HepG2 (cell line): ENCODE measurements around the gene CALD1. TPM values are rescaled to one million over a fixed set of nuclear protein-coding genes. Genes with fewer than 3 reads are reported as not detected.

Source experiments
- ATAC-seq: fragments of 200-7000 bp; cut with Tn5 transposase; 3 replicates; pipeline ENCODE4 v1.9.1; 2020; ENCODE audit warnings: mild to moderate bottlenecking, moderate library complexity
- BruUV-seq: library from RNA; stranded (reverse); fragments of 400-500 nt; replicated peaks from 2 replicates; lab custom pipeline; 2021; lab: Mats Ljungman, UMichigan
- CTCF ChIA-PET: fragments of 300-600 bp; formaldehyde crosslinking; extraction: SDS; loops from one replicate; lab custom pipeline; 2021; ENCODE audit warnings: low total read pairs, inconsistent platforms, low intra/inter-chr PET ratio; lab: Yijun Ruan, JAX
- POLR2A ChIA-PET: fragments of 350-600 bp; sonication (Branson Sonifier 250); formaldehyde crosslinking; loops from one replicate; lab custom pipeline; 2020; ENCODE audit warnings: antibody characterized with exemption, inconsistent platforms; lab: Yijun Ruan, JAX
- DNase-seq: peaks from one replicate; pipeline ENCODE4 v3.0.0-alpha.2; 2015; ENCODE audit warnings: low spot score
- FAIRE-seq: peaks from 3 replicates; lab custom pipeline; 2011; peaks lifted over from hg19 to GRCh38; lab: Jason Lieb, UNC
- H2AFZ ChIP-seq: one replicate; pipeline ENCODE4 v1.6.1; 2011; ENCODE audit warnings: low read length, inconsistent platforms
- H3K27ac ChIP-seq: fragments of 300-600 bp; 3 replicates; pipeline ENCODE4 v1.8.0; 2011; ENCODE audit warnings: mixed run types, mild to moderate bottlenecking, mixed read lengths, low read length, inconsistent platforms; ENCODE audit not compliant: insufficient read depth; ENCODE audit errors: extremely low read length
- H3K27me3 ChIP-seq, 2 experiments: fragments of 200-600 bp in 1 of 2; 2 replicates in 1 of 2; 3 replicates in 1 of 2; pipeline versions ENCODE4 v1.6.0 to v1.8.0; 2011; ENCODE audit warnings: low read length in 2 of 2, mild to moderate bottlenecking in 2 of 2, moderate library complexity in 2 of 2, inconsistent platforms in 1 of 2; ENCODE audit not compliant: insufficient read depth in 2 of 2, control insufficient read depth in 1 of 2
- H3K36me3 ChIP-seq, 2 experiments: fragments of 200-600 bp in 1 of 2; replicated peaks in 1 of 2; 2 replicates in 1 of 2; 3 replicates in 1 of 2; pipeline versions ENCODE4 v1.5.1 to v1.8.0; 2011; ENCODE audit warnings: low read length in 2 of 2, inconsistent platforms in 1 of 2; ENCODE audit not compliant: insufficient read depth in 2 of 2, control insufficient read depth in 1 of 2
- H3K4me1 ChIP-seq: 2 replicates; pipeline ENCODE4 v1.5.1; 2012; ENCODE audit warnings: low read length, inconsistent platforms; ENCODE audit not compliant: insufficient read depth
- H3K4me2 ChIP-seq: 2 replicates; pipeline ENCODE4 v1.6.0; 2011; ENCODE audit warnings: low read depth, low read length, inconsistent platforms
- H3K4me3 ChIP-seq, 3 experiments: fragments of 200-600 bp in 1 of 3; sonication (generic), shearing (Covaris generic) in 1 of 3; replicated peaks in 1 of 3; 2 replicates each; pipeline ENCODE4 v1.5.1; 2011 to 2016; ENCODE audit warnings: low read length in 3 of 3, inconsistent platforms in 2 of 3, low read depth in 2 of 3, mild to moderate bottlenecking in 2 of 3, control low read depth in 1 of 3, mixed read lengths in 1 of 3; ENCODE audit not compliant: insufficient read depth in 1 of 3
- H3K79me2 ChIP-seq: one replicate; pipeline ENCODE4 v1.6.1; 2011; ENCODE audit warnings: low read length, inconsistent platforms; ENCODE audit not compliant: insufficient read depth
- H3K9ac ChIP-seq: 2 replicates; pipeline ENCODE4 v1.6.0; 2011; ENCODE audit warnings: mild to moderate bottlenecking, low read depth, low read length, inconsistent platforms; ENCODE audit not compliant: insufficient read depth
- H3K9me3 ChIP-seq: 2 replicates; pipeline ENCODE4 v1.5.1; 2012; ENCODE audit warnings: mild to moderate bottlenecking, low read length
- H4K20me1 ChIP-seq: 2 replicates; pipeline ENCODE4 v1.6.0; 2011; ENCODE audit warnings: inconsistent platforms, mild to moderate bottlenecking, low read length, moderate library complexity; ENCODE audit not compliant: insufficient read depth
- DBP ChIP-seq: sonication (generic); formaldehyde crosslinking; IDR thresholded peaks from 2 replicates; pipeline ENCODE4 v1.4.0; 2020; ENCODE audit warnings: missing genetic modification reagents; ENCODE audit errors: not compliant biosample characterization
- NCOA1 ChIP-seq: sonication (generic); formaldehyde crosslinking; IDR thresholded peaks from 2 replicates; pipeline ENCODE4 v1.9.0; 2021; ENCODE audit warnings: missing genetic modification reagents
- NFIC ChIP-seq: IDR thresholded peaks from 2 replicates; pipeline ENCODE4 v1.6.1; 2012; ENCODE audit warnings: mild to moderate bottlenecking, low read length, inconsistent platforms
- RXRB ChIP-seq: IDR thresholded peaks from 2 replicates; pipeline ENCODE4 v1.6.1; 2016; ENCODE audit warnings: borderline replicate concordance, missing genetic modification reagents, missing compliant biosample characterization
- ZNF124 ChIP-seq: sonication (generic); formaldehyde crosslinking; IDR thresholded peaks from 2 replicates; pipeline ENCODE4 v1.4.0; 2020; ENCODE audit warnings: missing genetic modification reagents
- ZNF232 ChIP-seq: sonication (generic); formaldehyde crosslinking; IDR thresholded peaks from 2 replicates; pipeline ENCODE4 v1.4.0; 2020; ENCODE audit warnings: missing genetic modification reagents, borderline replicate concordance
- ZNF850 ChIP-seq: sonication (generic); formaldehyde crosslinking; conservative IDR thresholded peaks from 2 replicates; pipeline ENCODE4 v1.9.0; 2021; ENCODE audit warnings: mild to moderate bottlenecking, missing genetic modification reagents
- WGBS: methylation state at CpG from one replicate; pipeline ENCODE4 v1.1.6; 2017; ENCODE audit warnings: low lambda C conversion rate; 5-methylcytosine and 5-hydroxymethylcytosine counted together
- in situ Hi-C: cut with HindIII; loops from 2 replicates; pipeline ENCODE4 v1.10.0; 2017; ENCODE audit warnings: low pct_unique_long_range_greater_than_20kb; ENCODE audit not compliant: extremely low pct_ligation_motif_present
- intact Hi-C: fragments of 100-400 bp; cut with micrococcal nuclease; formaldehyde crosslinking; loops from one replicate; pipeline ENCODE4 v1.10.0; 2022; ENCODE audit not compliant: unreplicated experiment
- polyA plus RNA-seq, 8 experiments: library from polyadenylated mRNA; depleted of rRNA in 3 of 8; stranded (reverse) in 7 of 8; unstranded in 1 of 8; fragments of >200 nt; fragmentation: Illumina TruSeq in 4 of 8; extraction: Trizol in 4 of 8; gene quantifications; 2 replicates each; pipeline versions ENCODE4 v1.2.1 to v1.2.3, GENCODE V29; 2011 to 2016; ENCODE audit warnings: low read depth in 4 of 8, missing spikeins in 1 of 8, mixed read lengths in 1 of 8; ENCODE audit not compliant: insufficient read depth in 1 of 8
- total RNA-seq, 5 experiments: library from RNA; depleted of rRNA; stranded (reverse); fragments of >200 nt; fragmentation: Illumina TruSeq; extraction: Trizol; gene quantifications; 2 replicates each; pipeline ENCODE4 v1.2.3, GENCODE V29; 2016; ENCODE audit warnings: low read depth in 1 of 5
- TF ChIP-seq, protein P1 (sequence below): IDR thresholded peaks from 2 replicates; pipeline ENCODE4 v1.6.1; 2018; ENCODE audit warnings: missing genetic modification reagents
- TF ChIP-seq, protein P2 (sequence below): sonication (generic); formaldehyde crosslinking; IDR thresholded peaks from 2 replicates; pipeline ENCODE4 v1.5.0; 2020; ENCODE audit warnings: missing genetic modification reagents

The CALD1 gene
- total and polyA plus RNA-seq, 2 of the 13 experiments (the other 11 are each of a cell fraction or from before 2014, with no cell fraction given): 53.0 to 112 TPM

- 96% methylated on average over 2 of the region's 2 CpGs for WGBS
- no peak overlapping the region for H2AFZ ChIP-seq
- peaks cover 49% of the 10 kb centered on the region for H3K79me2 ChIP-seq
- in situ Hi-C loops (no loop called here), intact Hi-C loops (no loop called here)
- no peaks in the 10 kb centered on the region for H4K20me1 ChIP-seq
- TF ChIP-seq ZNF232 (CRISPR knock-in tag) (no peak), NFIC (no peak), RXRB (CRISPR knock-in tag) (no peak), NCOA1 (CRISPR knock-in tag) (no peak), ZNF850 (CRISPR knock-in tag) (no peak), ZNF124 (CRISPR knock-in tag) (no peak), DBP (CRISPR knock-in tag) (no peak)
- TF ChIP-seq, protein P1, sequence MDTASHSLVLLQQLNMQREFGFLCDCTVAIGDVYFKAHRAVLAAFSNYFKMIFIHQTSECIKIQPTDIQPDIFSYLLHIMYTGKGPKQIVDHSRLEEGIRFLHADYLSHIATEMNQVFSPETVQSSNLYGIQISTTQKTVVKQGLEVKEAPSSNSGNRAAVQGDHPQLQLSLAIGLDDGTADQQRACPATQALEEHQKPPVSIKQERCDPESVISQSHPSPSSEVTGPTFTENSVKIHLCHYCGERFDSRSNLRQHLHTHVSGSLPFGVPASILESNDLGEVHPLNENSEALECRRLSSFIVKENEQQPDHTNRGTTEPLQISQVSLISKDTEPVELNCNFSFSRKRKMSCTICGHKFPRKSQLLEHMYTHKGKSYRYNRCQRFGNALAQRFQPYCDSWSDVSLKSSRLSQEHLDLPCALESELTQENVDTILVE (CRISPR knock-in tag): no peak
- TF ChIP-seq, protein P2, sequence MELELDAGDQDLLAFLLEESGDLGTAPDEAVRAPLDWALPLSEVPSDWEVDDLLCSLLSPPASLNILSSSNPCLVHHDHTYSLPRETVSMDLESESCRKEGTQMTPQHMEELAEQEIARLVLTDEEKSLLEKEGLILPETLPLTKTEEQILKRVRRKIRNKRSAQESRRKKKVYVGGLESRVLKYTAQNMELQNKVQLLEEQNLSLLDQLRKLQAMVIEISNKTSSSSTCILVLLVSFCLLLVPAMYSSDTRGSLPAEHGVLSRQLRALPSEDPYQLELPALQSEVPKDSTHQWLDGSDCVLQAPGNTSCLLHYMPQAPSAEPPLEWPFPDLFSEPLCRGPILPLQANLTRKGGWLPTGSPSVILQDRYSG (CRISPR knock-in tag): no peak
- ATAC-seq: no peak
- no peaks in the 10 kb centered on the region for H3K4me1 ChIP-seq
- BruUV-seq: no TSS peak
- no peak for FAIRE-seq
- H3K4me2 ChIP-seq: no peak overlapping the region
- ChIA-PET CTCF (no interaction called here), POLR2A (interaction anchor here (0.6 kb wide), 1 partner anchor 21 kb away, joined by 3 read pairs; no protein-coding TSS in a partner anchor)
- H3K27ac ChIP-seq: no peak overlapping the region
- no peaks in the 10 kb centered on the region for H3K9me3 ChIP-seq
- peaks cover 10 to 41% of the 10 kb centered on the region in 2 experiments for H3K36me3 ChIP-seq
- no peak for DNase-seq
- no peak overlapping the region for H3K4me3 ChIP-seq
- no peaks in the 10 kb centered on the region for H3K27me3 ChIP-seq
- H3K9ac ChIP-seq: no peak overlapping the region
Observed at GRCh38 chr7:134927076-134927475, 147.6 kb downstream of the CALD1 start.
